ENCODE results near the gene CPSF3.
"Not testable (repeated sequence)": the region's sequence is repeated elsewhere in the genome, so short reads cannot be mapped to it uniquely, and the experiment has no call there.

The CPSF3 gene

DNA sequence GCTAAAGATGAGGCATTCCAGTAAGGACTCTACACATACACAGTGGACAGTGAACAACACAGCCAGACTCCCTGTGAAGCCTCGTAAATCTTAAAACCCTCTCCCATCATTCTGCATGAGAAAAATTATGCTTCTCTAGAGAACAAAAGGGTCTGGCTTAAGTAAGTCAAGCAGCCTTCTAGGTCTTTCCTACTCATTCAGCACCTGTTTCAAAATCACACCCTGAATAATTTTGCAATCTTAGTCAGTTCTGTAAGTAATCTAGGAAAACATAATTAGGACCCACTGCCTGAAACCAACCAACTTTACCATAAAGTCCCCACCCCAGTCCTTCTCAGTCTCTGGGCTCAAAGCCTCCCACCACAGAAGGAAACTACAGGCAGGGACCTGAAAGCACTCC, 70.6 kb downstream of the CPSF3 start:
- H3K27me3 ChIP-seq (ENCODE audit: control insufficient read depth, insufficient read depth, low read length), result no peaks in the 10 kb centered on the region
- H3K36me3 ChIP-seq (ENCODE audit: control insufficient read depth, insufficient read depth, low read length), result peaks cover 83% of the 10 kb centered on the region
- no peak overlapping the region for H3K4me3 ChIP-seq (ENCODE audit: low read depth, low read length)
- no peaks in the 10 kb centered on the region for H3K9me3 ChIP-seq (ENCODE audit: control insufficient read depth, insufficient read depth, low read depth, low read length)
- no peak overlapping the region for H3K27ac ChIP-seq (ENCODE audit: low read depth, low read length)
- no peak overlapping the region for H3K9ac ChIP-seq (ENCODE audit: low read length)
- H3K4me1 ChIP-seq (ENCODE audit: control insufficient read depth, insufficient read depth, low read length), result no peaks in the 10 kb centered on the region

DNA sequence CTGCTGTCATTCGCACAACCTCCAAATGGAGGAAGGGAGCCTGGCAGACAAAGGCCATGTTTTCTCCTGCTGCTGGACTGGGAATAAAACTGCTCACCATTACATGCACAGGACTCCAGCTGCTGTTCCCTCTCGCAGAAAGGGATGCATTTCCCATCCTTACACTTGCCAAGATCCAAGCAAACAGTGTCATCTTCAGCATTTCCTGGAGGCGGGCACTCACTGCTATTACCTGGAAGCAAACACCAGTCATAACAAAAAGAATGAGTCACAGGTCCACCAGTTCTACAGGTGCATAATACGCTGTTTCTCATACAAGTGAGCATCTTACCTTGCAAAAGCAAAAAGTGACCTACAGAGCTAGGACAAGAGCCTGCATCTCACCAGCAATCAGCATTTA, 73.6 kb downstream of the CPSF3 start:
- peaks cover 75% of the 10 kb centered on the region for H3K36me3 ChIP-seq (ENCODE audit: control insufficient read depth, insufficient read depth, low read length)
- H3K9ac ChIP-seq (ENCODE audit: low read length), result no peak overlapping the region
- H3K9me3 ChIP-seq (ENCODE audit: control insufficient read depth, insufficient read depth, low read depth, low read length), result no peaks in the 10 kb centered on the region
- no peaks in the 10 kb centered on the region for H3K4me1 ChIP-seq (ENCODE audit: control insufficient read depth, insufficient read depth, low read length)
- no peak overlapping the region for H3K4me3 ChIP-seq (ENCODE audit: low read depth, low read length)
- no peaks in the 10 kb centered on the region for H3K27me3 ChIP-seq (ENCODE audit: control insufficient read depth, insufficient read depth, low read length)
- H3K27ac ChIP-seq (ENCODE audit: low read depth, low read length), result no peak overlapping the region

DNA sequence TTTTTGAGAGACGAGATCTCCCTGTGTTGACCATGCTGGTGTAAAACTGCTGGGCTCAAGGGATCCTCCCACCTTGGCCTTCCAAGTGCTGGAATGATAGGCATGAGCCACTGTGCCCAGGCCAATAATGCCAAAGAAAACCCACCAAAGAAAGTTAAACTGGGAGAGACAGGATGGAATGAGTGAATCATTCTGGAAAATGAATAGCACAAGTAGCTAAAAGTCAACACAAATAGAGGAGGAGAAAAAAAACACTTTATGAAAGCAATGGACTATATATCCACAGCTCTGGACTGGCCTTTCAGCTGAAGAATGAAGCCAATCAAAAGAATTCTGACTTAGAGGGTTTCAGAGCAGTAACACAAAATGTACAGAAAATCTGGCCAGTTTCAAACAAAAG, 74.8 kb downstream of the CPSF3 start:
- Histone ChIP-seq H3K9me3 (ENCODE audit: control insufficient read depth, insufficient read depth, low read depth, low read length) (no peaks in the 10 kb centered on the region), H3K36me3 (ENCODE audit: control insufficient read depth, insufficient read depth, low read length) (peaks cover 67% of the 10 kb centered on the region), H3K9ac (ENCODE audit: low read length) (no peak overlapping the region), H3K27me3 (ENCODE audit: control insufficient read depth, insufficient read depth, low read length) (no peaks in the 10 kb centered on the region), H3K4me1 (ENCODE audit: control insufficient read depth, insufficient read depth, low read length) (no peaks in the 10 kb centered on the region), H3K4me3 (ENCODE audit: low read depth, low read length) (no peak overlapping the region), H3K27ac (ENCODE audit: low read depth, low read length) (no peak overlapping the region)

DNA sequence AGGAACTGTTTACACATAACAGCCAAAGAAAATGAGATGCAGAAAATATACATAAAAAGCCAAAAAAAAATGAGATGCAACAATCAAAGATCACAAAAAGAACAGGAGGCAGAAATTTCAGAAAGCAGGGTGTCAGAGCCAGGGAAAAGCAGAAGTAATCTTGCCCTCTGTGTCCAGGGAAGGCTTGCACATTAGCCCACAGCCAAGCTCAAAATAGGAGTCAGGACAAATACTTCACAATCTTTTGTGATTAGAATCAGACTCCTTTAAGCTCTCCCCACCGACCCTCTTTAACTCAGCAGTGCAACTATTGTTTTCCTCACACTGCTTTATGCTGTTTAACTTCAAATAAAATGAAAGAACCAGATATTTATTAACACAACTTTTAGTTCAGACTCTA, 85.5 kb downstream of the CPSF3 start:
- Histone ChIP-seq H3K27ac (ENCODE audit: low read depth, low read length) (no peak overlapping the region), H3K4me1 (ENCODE audit: control insufficient read depth, insufficient read depth, low read length) (no peaks in the 10 kb centered on the region), H3K9me3 (ENCODE audit: control insufficient read depth, insufficient read depth, low read depth, low read length) (no peaks in the 10 kb centered on the region), H3K36me3 (ENCODE audit: control insufficient read depth, insufficient read depth, low read length) (peaks cover 41% of the 10 kb centered on the region), H3K27me3 (ENCODE audit: control insufficient read depth, insufficient read depth, low read length) (no peaks in the 10 kb centered on the region), H3K4me3 (ENCODE audit: low read depth, low read length) (no peak overlapping the region), H3K9ac (ENCODE audit: low read length) (no peak overlapping the region)

DNA sequence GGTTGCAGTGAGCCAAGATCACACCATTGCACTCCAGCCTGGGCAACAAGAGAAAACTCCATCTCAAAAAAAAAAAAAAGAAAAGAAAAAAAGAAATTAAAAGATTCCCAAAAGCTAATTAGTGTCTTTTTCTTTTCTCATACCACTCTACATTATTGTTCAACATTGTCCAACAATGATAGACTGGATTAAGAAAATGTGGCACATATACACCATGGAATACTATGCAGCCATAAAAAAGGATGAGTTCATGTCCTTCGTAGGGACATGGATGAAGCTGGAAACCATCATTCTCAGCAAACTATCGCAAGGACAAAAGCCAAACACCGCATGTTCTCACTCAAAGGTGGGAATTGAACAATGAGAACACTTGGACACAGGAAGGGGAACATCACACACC, 90.5 kb downstream of the CPSF3 start:
- H3K36me3 ChIP-seq (ENCODE audit: control insufficient read depth, insufficient read depth, low read length), result peaks cover 42% of the 10 kb centered on the region
- not testable (repeated sequence) for H3K9me3 ChIP-seq (ENCODE audit: control insufficient read depth, insufficient read depth, low read depth, low read length); H3K27ac ChIP-seq (ENCODE audit: low read depth, low read length); H3K4me3 ChIP-seq (ENCODE audit: low read depth, low read length); H3K27me3 ChIP-seq (ENCODE audit: control insufficient read depth, insufficient read depth, low read length); H3K4me1 ChIP-seq (ENCODE audit: control insufficient read depth, insufficient read depth, low read length); H3K9ac ChIP-seq (ENCODE audit: low read length)

DNA sequence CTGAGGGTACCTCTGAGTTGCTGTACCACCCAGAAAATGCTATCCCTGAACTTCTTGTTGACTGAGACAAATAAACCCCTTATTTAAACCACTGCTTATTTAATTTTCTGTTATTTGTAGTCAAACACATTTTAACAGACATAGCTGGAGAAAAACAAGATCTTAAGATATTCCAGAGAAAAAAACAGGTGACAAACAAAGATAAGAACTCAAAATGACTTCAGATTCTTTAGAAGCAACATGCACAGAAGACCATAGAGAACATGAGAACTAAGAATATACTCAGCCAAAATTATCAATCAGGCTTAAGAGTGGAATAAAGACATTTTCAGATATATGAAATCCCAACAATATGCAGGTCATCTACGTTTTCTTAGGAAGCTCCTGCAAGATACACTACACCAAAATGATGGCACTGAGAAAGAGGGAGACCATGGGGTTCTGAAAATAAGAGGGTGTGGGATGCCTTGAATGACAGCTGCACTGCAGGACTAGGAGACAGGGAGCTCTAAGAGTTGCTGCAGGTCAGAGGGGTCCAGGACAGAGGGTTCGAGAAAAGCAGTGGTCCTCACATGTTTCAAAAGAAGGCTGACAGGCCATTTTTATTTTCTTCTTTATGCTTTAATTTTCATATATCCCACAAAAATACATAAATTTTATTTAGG, 93.8 kb downstream of the CPSF3 start:
- H3K36me3 ChIP-seq (ENCODE audit: control insufficient read depth, insufficient read depth, low read length), result peaks cover 61% of the 10 kb centered on the region

DNA sequence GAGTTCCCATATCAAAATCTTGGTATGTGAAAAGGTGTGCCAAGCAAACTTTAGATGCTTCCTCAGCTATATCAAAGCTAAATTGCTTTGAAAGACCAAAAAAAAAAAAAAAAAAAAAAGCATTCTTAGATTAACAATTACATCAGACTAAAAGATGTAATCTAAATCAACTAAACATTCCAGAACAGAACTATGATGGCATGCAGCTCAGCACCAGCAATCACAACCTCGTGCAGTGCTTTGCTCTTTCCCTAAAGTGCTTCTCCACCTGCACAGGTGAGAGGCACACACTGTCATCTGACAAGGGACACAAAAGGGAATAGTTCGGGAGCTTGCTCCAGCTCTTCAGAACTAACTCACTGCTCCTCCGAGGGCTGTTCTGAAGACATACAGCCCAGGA, 94.7 kb downstream of the CPSF3 start:
- H3K9ac ChIP-seq (ENCODE audit: low read length), result no peak overlapping the region
- H3K36me3 ChIP-seq (ENCODE audit: control insufficient read depth, insufficient read depth, low read length), result peaks cover 55% of the 10 kb centered on the region
- no peak overlapping the region for H3K27ac ChIP-seq (ENCODE audit: low read depth, low read length)
- H3K4me3 ChIP-seq (ENCODE audit: low read depth, low read length), result no peak overlapping the region
- no peaks in the 10 kb centered on the region for H3K9me3 ChIP-seq (ENCODE audit: control insufficient read depth, insufficient read depth, low read depth, low read length)
- H3K27me3 ChIP-seq (ENCODE audit: control insufficient read depth, insufficient read depth, low read length), result no peaks in the 10 kb centered on the region
- H3K4me1 ChIP-seq (ENCODE audit: control insufficient read depth, insufficient read depth, low read length), result no peaks in the 10 kb centered on the region

More for the DNA sequence above, 93.8 kb downstream of the CPSF3 start:
- H3K27ac ChIP-seq (ENCODE audit: low read depth, low read length), result no peak overlapping the region
- H3K9ac ChIP-seq (ENCODE audit: low read length), result no peak overlapping the region
- H3K4me1 ChIP-seq (ENCODE audit: control insufficient read depth, insufficient read depth, low read length), result no peaks in the 10 kb centered on the region
- H3K9me3 ChIP-seq (ENCODE audit: control insufficient read depth, insufficient read depth, low read depth, low read length), result no peaks in the 10 kb centered on the region
- H3K4me3 ChIP-seq (ENCODE audit: low read depth, low read length), result no peak overlapping the region
- no peaks in the 10 kb centered on the region for H3K27me3 ChIP-seq (ENCODE audit: control insufficient read depth, insufficient read depth, low read length)

DNA sequence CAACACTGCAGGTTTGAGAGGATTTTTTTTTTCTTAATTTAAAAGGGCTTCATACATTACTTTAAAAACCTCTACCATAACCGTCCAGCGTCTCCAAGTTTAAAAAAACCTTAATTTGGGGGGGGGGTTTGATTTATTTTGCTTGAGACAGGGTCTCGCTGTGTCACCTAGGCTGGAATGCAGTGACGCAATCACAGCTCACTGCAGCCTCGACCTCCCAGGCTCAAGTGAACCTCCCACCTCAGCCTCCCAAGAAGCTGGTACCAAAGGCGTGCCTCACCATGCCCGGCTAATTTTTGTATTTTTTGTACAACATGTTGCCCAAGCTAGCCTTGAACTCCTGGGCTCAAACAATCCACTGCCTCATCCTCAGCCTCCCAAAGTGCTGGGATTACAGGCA, 95.3 kb downstream of the CPSF3 start:
- Histone ChIP-seq H3K27me3 (ENCODE audit: control insufficient read depth, insufficient read depth, low read length) (no peaks in the 10 kb centered on the region), H3K4me1 (ENCODE audit: control insufficient read depth, insufficient read depth, low read length) (no peaks in the 10 kb centered on the region), H3K27ac (ENCODE audit: low read depth, low read length) (no peak overlapping the region), H3K9me3 (ENCODE audit: control insufficient read depth, insufficient read depth, low read depth, low read length) (no peaks in the 10 kb centered on the region), H3K4me3 (ENCODE audit: low read depth, low read length) (no peak overlapping the region), H3K36me3 (ENCODE audit: control insufficient read depth, insufficient read depth, low read length) (peaks cover 55% of the 10 kb centered on the region), H3K9ac (ENCODE audit: low read length) (no peak overlapping the region)

DNA sequence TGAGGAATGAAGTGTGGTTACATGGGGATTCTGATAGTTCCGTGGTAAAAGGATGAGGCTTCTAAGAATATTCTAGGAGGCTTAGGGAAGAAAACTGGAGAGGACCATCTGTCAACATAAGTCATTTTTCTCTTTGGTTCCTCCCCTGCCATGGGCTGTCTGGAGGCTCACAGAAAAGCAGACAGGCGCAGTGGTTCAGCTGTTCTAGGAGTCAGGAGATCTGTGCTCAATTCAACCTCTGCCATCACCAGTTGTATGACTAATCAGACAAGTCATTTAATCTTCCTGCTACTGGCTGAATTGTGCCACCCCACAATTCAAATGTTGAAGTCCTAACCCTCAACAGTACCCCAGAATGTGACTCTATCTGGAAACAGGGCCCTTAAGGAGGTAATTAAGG, 95.8 kb downstream of the CPSF3 start:
- no peak overlapping the region for H3K9ac ChIP-seq (ENCODE audit: low read length)
- no peaks in the 10 kb centered on the region for H3K4me1 ChIP-seq (ENCODE audit: control insufficient read depth, insufficient read depth, low read length)
- H3K36me3 ChIP-seq (ENCODE audit: control insufficient read depth, insufficient read depth, low read length), result peaks cover 57% of the 10 kb centered on the region
- H3K9me3 ChIP-seq (ENCODE audit: control insufficient read depth, insufficient read depth, low read depth, low read length), result no peaks in the 10 kb centered on the region
- H3K27ac ChIP-seq (ENCODE audit: low read depth, low read length), result no peak overlapping the region
- no peaks in the 10 kb centered on the region for H3K27me3 ChIP-seq (ENCODE audit: control insufficient read depth, insufficient read depth, low read length)
- H3K4me3 ChIP-seq (ENCODE audit: low read depth, low read length), result no peak overlapping the region
